Activated naive CD4-positive, alpha-beta T cell (primary cell): Measurements from ENCODE around the gene PSMC3.

ENCODE experiments used
- DNase-seq, 4 experiments: peaks; one replicate each; lab custom pipeline; 2025; lab: John Stamatoyannopoulos, UW

The PSMC3 gene

DNA sequence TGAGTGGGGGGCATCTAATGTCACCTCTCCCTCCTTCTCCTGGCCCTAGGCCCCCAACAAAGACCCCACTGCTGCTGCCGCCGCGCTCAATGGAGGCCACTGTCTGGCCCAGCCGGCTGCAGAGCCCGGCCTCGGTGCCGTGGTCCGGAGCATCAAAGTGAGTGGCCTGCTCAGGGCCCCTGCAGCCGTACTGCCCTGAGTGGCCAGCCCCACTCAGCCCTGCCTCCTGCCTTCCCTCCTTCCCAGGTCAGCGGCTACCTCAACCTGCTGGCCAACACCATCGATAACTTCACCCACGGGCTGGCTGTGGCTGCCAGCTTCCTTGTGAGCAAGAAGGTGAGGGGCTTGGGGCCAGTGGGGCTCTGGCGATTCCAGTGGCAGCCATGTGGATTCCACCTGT, 12.9 kb downstream of the PSMC3 start:
- DNase-seq = no peak

- peak in 3 of 4 experiments; percentile 25 to 53 (median 25) for DNase-seq
These were observed 14.1 kb downstream of the PSMC3 start for GRCh38 chr11:47411884-47412746.

DNA sequence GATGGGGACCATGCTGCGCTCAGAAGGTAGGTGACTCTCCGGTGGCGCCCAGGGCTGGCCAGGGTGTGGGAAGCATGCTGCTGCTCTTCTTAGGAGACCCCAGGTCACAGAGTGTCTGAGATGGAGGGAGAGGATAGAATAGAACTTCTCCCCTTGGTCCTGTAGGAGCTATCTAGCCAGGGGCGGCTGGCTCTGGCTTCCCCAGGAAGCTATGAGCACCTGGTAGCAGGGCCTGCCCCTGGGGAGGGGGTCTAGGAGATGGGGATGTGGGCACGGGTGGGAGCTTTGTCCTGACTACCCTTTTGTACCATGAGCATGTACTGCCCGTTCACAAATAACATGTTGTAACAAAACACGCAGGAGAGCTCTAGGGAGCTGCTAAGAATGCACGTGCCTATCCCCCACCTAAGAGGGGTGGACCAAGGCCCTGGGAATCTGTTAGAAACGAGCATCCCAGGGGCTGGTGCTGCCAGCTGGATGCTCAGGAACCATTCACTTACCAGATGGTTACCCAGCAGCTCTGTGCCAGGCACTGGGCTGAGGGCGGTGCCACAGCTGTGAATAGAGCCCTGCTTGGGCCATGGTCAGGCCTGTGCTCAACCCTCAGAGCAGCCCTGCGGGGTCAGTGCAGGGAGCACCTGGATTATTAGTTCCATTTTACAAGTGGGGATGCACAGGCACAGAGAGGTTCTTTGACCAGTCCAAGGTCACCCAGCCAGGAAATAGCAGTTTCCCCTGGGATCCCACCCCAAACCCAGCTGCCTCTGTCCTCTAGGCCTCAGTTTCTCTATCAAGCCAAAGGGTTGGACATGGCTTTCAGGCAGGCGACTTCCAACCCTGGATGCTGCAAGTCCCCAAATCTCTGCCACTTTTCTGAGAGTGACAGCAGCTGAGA, 15.6 kb downstream of the PSMC3 start:
- no peak for DNase-seq

DNA sequence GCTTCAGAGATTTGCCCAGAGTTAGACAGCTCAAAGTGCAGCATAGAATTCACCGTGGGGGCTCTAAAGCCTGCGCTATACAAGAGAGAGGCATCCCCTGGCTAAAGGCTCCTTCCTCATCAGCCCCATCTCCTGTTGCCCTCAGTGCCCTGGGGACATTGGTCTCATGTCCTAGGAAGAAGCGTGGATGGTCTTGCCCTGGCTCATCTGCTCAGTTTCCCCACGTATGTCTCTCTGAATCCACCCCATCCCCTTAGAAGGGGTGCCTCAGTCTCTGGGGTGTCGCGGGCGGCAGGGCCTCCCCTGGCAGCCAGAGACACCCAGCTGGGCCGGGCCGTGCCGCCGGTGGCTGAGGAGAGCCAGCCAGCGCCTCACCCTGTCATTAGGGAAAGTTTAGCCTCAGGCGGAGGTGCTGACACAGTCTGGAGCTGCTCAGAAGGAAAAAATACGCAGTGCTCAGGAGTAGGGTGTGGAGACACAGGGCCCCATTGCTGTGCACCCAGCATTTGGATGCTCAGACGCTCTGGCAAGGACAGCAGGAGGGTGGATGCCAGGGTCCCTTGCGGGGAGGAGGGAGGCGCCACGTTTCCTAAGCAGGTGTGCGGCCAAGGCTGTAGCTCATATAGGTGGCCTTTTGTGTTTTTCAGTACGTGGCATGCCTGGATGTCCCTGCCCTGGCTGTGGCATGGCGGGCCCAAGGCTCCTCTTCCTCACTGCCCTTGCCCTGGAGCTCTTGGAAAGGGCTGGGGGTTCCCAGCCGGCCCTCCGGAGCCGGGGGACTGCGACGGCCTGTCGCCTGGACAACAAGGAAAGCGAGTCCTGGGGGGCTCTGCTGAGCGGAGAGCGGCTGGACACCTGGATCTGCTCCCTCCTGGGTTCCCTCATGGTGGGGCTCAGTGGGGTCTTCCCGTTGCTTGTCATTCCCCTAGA, 16.5 kb downstream of the PSMC3 start:
- no peak for DNase-seq

GRCh38 chr11:47408598-47409439, 17.4 kb downstream of the PSMC3 start:
- DNase-seq = no peak

DNA sequence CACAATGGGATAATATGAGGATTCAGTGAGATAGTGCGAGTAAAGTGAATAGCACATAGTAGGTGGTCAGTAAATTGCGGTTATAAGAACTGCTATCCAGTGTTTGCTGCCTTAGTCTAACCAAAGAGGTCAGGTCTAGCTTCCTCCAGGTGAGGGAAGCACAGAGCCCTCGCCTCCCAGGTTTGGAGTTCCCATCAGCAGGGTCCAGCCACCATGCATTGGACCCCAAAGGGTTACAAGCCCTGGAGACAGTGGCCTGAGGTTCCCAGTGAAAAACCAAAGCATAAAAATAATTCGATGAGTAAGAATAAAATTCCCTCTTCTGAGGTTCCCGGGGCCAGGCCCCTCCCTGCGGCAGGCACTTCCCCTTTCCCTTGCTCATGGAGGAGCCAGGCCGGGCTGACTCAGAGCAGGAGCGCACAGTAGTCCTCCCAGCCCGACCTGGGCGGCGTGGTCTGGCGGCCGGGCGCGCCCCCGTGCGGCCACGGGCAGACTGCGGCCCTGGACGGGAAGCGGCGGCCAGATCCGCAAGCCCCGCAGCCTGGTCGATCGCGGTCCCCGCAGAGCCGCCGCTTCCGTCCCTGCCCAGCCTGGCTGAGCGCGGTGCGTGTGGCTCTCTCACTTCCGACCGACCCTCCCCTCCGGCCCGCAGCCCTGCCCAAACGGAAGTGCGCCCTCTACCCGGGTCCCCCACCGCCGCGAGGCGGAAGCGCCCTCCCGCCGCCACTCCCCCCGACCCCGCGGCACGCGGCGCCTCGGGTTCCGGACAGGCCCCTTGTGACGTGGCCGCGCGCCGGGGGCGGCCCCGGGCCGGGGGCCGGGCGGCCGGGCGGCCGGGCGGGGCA, 18.3 kb downstream of the PSMC3 start, which contains the start of gene SLC39A13:
TSS of gene SLC39A13 (plus strand) at position 845 of the 845 bp plus-strand sequence. CDS start 1,505 bp downstream, outside the sequence.
- peak; percentile 83 to 89 (median 87) for DNase-seq

DNA sequence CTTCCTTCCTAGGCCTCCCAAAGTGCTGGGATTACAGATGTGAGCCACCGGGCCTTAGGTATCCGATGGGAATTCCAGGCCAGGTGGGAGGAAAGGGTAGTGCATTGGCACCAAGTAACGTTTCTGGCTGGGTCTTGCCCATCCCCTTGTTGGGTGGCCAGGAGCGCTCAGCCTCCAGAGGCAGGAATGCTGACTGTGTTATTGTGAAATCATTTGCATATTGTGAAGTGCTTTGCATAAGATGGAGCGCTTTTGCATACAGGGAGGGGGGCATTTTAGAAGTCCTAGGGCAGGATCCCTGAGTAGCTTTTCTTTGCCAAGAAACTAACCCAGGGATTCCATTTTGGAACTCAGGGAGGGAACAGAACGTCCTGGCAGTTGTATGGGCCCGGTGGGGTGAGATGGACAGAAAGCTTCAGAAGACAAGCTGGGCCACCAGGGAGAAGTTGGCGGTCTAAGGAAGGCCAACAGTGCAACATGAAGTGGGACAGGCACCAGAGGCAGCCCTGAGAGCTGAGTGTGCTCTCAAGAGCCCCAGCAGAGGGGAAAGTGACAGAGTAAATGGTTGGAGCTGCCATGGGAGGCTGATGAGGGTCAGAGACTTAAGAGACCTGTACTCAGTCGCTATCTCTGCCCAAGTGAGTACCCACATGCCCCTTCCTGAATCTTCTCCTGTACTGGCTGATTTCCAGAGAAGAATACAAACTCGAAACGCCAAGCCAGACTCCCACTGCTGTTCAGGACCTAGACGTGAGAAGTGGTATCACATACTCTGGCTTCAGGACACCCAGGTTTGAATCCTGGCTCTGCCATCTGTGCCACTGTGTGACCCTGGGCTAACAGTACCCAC, 19.1 kb downstream of the PSMC3 start:
- no peak for DNase-seq

DNA sequence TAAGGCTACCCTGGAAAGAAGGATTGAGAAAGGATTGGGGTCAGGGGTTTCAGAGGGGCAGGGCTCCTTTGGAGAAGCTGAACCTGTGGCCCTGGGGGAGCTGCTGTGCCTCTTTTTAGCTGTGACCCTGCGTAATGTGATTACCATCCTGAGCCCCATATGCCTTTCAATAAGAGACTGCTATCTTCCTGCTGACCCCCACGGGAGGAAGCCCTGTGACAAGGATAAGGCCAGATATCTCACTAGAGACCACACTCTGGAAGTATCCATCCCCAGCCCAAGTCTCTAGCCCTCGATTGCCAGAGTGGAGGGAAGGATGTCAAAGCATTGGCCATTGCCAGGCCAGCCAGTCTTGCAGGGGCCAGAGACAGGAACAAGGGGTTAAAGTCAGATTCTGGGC, 22.7 kb downstream of the PSMC3 start:
- no peak for DNase-seq

GRCh38 chr11:47403135-47403534, 23.1 kb downstream of the PSMC3 start:
- DNase-seq = no peak

DNA sequence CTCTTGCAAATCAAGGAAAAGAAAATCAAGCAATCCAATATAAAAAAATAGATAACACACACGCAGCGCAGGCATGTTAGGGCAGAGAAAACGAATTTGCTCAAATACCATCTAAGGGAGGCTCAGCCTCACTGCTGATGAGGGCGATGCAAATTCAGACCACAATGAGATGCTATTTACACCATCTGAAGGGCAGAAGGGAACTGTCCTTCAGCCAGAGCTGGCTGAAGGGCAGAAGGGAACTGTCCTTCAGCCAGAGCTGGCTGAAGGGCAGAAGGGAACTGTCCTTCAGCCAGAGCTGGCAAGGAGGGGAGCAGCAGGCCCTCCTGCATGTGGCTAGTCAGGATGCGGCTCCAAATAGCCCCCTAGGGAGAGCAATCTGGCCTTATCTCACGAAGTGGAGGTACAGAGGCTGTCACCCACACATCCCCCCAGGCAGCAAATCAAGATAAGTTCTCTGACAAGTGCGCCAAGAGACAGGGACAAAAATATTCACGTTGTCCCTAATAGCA, 25.4 kb downstream of the PSMC3 start:
- DNase-seq = no peak

DNA sequence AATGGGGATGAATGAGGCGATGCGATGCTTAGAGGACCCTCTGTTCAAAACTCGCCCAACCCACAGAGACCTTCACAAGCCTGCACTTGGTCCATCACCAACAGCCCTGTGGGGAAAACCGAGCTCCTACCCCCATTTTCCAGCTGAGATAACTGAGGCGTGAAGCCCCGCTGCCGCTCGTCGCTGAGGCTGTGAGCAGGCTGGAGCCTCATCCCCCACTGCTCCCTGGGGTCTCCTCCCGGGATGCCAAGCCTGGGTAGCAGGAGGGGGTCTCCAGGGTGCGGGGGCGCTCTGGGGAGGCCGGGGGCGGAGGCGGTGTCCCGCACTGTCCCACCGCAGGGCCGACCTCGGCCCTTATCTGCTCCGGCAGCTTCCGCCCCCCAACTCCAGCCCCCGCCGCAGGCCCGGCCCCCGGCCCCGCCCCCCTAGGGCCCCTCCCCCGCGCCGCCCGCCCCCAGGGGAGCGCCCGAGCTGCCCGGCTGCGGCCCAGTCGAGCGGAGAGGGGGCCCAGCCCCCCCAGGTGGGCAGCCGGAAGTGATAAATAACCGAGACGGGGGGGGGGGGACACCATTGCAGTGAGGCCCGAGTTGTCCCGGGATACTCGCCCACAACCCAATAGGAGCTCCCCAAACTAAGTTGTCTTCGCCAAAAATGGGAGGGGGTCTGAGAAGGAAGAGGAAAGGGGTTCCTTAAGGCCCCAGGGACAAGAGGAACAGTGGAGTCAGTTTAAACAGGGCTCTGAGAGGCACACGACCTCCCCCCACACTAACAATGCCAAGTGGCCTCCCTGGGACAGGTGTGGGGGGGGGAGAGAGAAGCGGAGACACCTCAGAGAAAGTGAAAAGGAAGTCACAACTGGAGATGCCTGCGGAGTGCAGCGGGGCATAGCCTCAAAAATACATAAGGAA, 26.1 kb downstream of the PSMC3 start:
- peak in 2 of 4 experiments; percentile 30 to 57 for DNase-seq

DNA sequence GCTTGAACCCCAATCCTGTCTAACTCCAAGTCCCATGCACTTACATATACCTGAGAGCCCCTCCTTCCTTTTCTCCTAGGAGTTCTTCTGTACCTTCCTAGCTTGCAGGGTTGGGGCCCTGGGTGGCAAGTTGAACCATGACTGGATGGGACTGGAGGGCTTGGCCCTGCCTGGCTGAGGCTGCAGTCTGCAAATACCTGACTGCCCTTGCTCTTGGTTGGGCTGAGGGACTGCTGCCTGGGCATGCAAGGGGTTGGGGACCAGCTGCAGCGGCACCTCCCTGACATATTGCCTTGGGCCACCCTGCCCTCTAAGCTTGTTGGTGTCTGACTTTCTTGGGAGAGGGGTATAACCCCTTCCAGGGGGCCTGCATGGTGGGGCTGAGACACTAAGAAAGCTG, 27.7 kb downstream of the PSMC3 start:
- no peak for DNase-seq

- no peak for DNase-seq
These were observed 28.2 kb downstream of the PSMC3 start for GRCh38 chr11:47398011-47398410.

GRCh38 chr11:47396049-47396320, 30.3 kb downstream of the PSMC3 start:
- DNase-seq = no peak

DNA sequence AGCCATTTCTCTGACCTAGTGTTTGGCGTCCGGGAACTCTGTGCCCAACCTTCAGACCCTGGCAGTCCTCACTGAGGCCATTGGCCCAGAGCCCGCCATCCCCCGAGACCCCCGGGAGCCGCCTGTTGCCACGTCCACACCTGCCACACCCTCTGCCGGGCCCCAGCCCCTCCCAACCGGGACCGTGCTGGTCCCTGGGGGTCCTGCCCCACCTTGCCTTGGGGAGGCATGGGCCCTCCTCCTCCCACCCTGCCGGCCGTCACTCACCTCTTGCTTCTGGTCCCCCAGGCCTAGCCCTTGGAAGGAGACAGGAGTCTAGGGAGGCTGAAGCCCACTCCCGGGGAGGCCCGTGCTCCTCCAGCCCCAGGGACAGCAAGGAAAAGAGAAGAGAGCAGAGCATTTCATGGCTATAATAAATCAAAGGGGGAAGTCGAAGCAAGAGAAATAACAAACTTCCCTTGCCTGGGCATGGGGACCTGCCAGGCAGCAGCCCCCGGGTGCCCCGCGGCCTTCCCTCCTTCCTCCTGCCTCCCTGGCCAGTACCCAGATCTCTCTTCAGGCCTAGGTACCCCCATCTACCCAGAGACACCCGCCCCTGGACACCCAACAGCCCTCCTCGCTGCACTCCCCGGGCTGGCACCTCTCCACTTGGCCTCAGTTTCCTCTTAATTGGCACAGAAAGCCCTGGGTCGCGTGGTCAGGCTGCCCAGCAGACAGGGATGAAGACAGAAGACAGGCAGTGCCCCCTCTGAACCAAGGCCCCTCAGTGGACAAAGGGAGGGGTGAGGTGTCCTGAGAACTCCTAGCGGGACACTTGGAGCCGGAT, 30.8 kb downstream of the PSMC3 start:
- DNase-seq = no peak

DNA sequence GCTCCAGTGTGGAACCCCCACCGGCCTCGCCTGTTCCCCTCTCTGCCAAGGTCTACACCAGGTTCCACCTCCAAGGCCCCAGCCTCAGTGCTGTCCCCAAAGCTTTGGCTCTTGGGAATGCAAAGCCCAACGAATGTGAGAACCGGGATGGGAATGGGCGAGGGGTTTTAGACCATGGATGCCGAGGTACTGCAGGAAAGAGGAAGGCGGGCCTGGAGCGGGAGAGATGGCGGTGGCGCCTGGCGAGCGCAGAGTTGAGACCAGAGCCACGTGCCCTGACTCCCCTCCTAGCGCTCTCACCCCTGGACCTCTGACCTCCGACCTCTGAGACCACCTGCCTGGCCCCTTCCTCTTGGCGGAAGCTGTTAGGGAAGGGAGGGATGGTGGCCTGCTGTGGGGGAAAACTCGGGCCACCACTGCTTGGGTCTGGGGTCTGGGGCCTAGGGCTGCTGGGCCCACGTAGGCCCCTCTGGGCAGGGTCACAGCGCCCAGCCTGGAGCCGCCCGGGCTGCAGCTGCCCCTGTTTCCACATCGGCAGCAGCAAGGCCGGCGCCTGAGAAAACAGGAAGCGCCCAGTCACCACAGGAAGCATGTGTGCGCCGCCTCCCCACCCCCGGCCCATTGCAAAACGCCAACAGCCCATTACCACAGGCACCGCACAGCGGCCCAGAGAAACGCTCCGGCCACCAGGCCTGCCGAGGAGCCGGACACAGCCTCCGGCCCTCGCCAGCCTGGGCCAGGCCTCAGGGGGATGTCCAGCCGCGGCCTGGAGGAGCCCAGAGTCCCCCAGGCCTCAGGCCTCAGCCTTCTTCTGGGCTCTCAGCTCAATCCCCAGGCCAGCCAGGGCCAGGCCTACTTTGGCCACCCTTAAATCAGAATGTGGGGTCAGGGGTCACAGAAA, 31.7 kb downstream of the PSMC3 start:
- peak in 2 of 4 experiments; percentile 56 to 69 for DNase-seq
